Fibroblast of lung (primary cell): Measurements from ENCODE around the gene CAPN2. TPM values are rescaled to one million over a fixed set of nuclear protein-coding genes. Genes with fewer than 3 reads are reported as not detected.
A peak's percentile ranks its signal among the peaks of the same experiment; 100 is the strongest.

Experiments used
- DNase-seq, 2 donors: peaks; one replicate each; pipeline versions ENCODE4 v3.0.0 to v3.0.0-alpha.2; 2010; ENCODE audit warnings: low read depth in 2 of 2
- H2AFZ ChIP-seq: 2 replicates; pipeline ENCODE4 v1.5.1; 2012; ENCODE audit warnings: low read length, control low read depth, inconsistent platforms
- H3K27ac ChIP-seq: 2 replicates; pipeline ENCODE4 v1.5.1; 2011; ENCODE audit warnings: low read length, control low read depth; ENCODE audit not compliant: insufficient read depth
- H3K27me3 ChIP-seq: 2 replicates; pipeline ENCODE4 v1.5.1; 2011; ENCODE audit warnings: mild to moderate bottlenecking, low read length; ENCODE audit not compliant: control insufficient read depth, insufficient read depth
- H3K36me3 ChIP-seq: 2 replicates; pipeline ENCODE4 v1.5.1; 2011; ENCODE audit warnings: low read length; ENCODE audit not compliant: control insufficient read depth, insufficient read depth
- H3K4me1 ChIP-seq: 2 replicates; pipeline ENCODE4 v1.5.1; 2011; ENCODE audit warnings: low read length; ENCODE audit not compliant: control insufficient read depth, insufficient read depth; ENCODE audit errors: extremely low read depth
- H3K4me2 ChIP-seq: 2 replicates; pipeline ENCODE4 v1.5.1; 2011; ENCODE audit warnings: low read length, control low read depth; ENCODE audit not compliant: insufficient read depth; ENCODE audit errors: extremely low read depth
- H3K4me3 ChIP-seq, 4 experiments: fragments of 200-600 bp in 1 of 4; sonication (generic) in 1 of 4; replicated peaks in 1 of 4; 2 replicates each; pipeline ENCODE4 v1.5.1; 2011 to 2016; ENCODE audit warnings: low read length in 4 of 4, low read depth in 3 of 4, mild to moderate bottlenecking in 3 of 4, control low read depth in 2 of 4, inconsistent platforms in 1 of 4, mixed read lengths in 1 of 4; ENCODE audit not compliant: insufficient read depth in 1 of 4; ENCODE audit errors: control extremely low read depth in 1 of 4
- H3K79me2 ChIP-seq: 2 replicates; pipeline ENCODE4 v1.5.1; 2012; ENCODE audit warnings: mild to moderate bottlenecking, low read length, inconsistent platforms; ENCODE audit not compliant: control insufficient read depth, insufficient read depth
- H3K9ac ChIP-seq: 2 replicates; pipeline ENCODE4 v1.5.1; 2011; ENCODE audit warnings: mild to moderate bottlenecking, low read length, control low read depth; ENCODE audit not compliant: insufficient read depth
- H3K9me3 ChIP-seq: 2 replicates; pipeline ENCODE4 v1.5.1; 2012; ENCODE audit warnings: low read depth, low read length; ENCODE audit not compliant: control insufficient read depth, insufficient read depth
- H4K20me1 ChIP-seq: 2 replicates; pipeline ENCODE4 v1.5.1; 2011; ENCODE audit warnings: low read length; ENCODE audit not compliant: control insufficient read depth, insufficient read depth; ENCODE audit errors: extremely low read depth
- CTCF ChIP-seq, 2 donors: IDR thresholded peaks in 1 of 2; conservative IDR thresholded peaks in 1 of 2; 1 replicate in 1 of 2; 2 replicates in 1 of 2; pipeline ENCODE4 v1.5.1; 2011 to 2012; ENCODE audit warnings: low read length in 2 of 2, control low read depth in 1 of 2, inconsistent platforms in 1 of 2, low read depth in 1 of 2, mild to moderate bottlenecking in 1 of 2
- EZH2 ChIP-seq: IDR thresholded peaks from 2 replicates; pipeline ENCODE4 v1.5.1; 2012; ENCODE audit warnings: low read length, control low read depth, mild to moderate bottlenecking; ENCODE audit errors: missing control alignments
- polyA plus RNA-seq, 2 donors: library from polyadenylated mRNA; depleted of rRNA in 1 of 2; stranded (reverse) in 1 of 2; unstranded in 1 of 2; fragments of >200 nt; gene quantifications; 2 replicates each; pipeline ENCODE4 v1.2.1, GENCODE V29; 2011 to 2012; ENCODE audit warnings: missing spikeins in 1 of 2
- total RNA-seq: library from RNA; depleted of rRNA; stranded (reverse); fragments of >200 nt; gene quantifications from 2 replicates; pipeline ENCODE4 v1.2.1, GENCODE V29; 2014

CAPN2 gene
- total and polyA plus RNA-seq, 2 donors (not counting 1 experiment from before 2014, with no cell fraction given) = 387 to 488 TPM

GRCh38 chr1:223715604-223716172 is 3.3 kb downstream of the CAPN2 start:
- Histone ChIP-seq H3K4me1 (peaks cover 35% of the 10 kb centered on the region), H2AFZ (no peak overlapping the region), H3K27ac (peak overlapping the region; percentile 46), H3K9ac (no peak overlapping the region), H3K36me3 (peaks cover 15% of the 10 kb centered on the region), H3K4me2 (peak overlapping the region; percentile 100), H3K9me3 (no peaks in the 10 kb centered on the region), H3K79me2 (peaks cover 73% of the 10 kb centered on the region), H4K20me1 (no peaks in the 10 kb centered on the region), H3K4me3 (peak overlapping the region; percentile 86 to 96 (median 94)), H3K27me3 (no peaks in the 10 kb centered on the region)
- no peak for DNase-seq
- no peak for TF ChIP-seq EZH2
- TF ChIP-seq CTCF (conservative IDR thresholded peaks at IDR 0.05 in 1 of 2, IDR thresholded peaks at IDR 0.05 in 1 of 2; ENCODE audit: low read depth in 1 of 2, low read length in 2 of 2) = no peak

GRCh38 chr1:223716302-223716862 is 4.0 kb downstream of the CAPN2 start:
- peak in 1 of 2 donors; percentile 55 for DNase-seq
- no peaks in the 10 kb centered on the region for H3K27me3 ChIP-seq
- no peak overlapping the region for H2AFZ ChIP-seq
- no peaks in the 10 kb centered on the region for H3K9me3 ChIP-seq
- peaks cover 36% of the 10 kb centered on the region for H3K4me1 ChIP-seq
- no peak for TF ChIP-seq EZH2
- TF ChIP-seq CTCF (conservative IDR thresholded peaks at IDR 0.05 in 1 of 2, IDR thresholded peaks at IDR 0.05 in 1 of 2; ENCODE audit: low read depth in 1 of 2, low read length in 2 of 2) = no peak
- peak overlapping the region; percentile 21 for H3K4me2 ChIP-seq
- H3K4me3 ChIP-seq = peak overlapping the region in 2 of 4 experiments; percentile 86 to 96
- peaks cover 75% of the 10 kb centered on the region for H3K79me2 ChIP-seq
- H4K20me1 ChIP-seq = no peaks in the 10 kb centered on the region
- peak overlapping the region; percentile 40 for H3K27ac ChIP-seq
- no peak overlapping the region for H3K9ac ChIP-seq
- peaks cover 15% of the 10 kb centered on the region for H3K36me3 ChIP-seq

DNA sequence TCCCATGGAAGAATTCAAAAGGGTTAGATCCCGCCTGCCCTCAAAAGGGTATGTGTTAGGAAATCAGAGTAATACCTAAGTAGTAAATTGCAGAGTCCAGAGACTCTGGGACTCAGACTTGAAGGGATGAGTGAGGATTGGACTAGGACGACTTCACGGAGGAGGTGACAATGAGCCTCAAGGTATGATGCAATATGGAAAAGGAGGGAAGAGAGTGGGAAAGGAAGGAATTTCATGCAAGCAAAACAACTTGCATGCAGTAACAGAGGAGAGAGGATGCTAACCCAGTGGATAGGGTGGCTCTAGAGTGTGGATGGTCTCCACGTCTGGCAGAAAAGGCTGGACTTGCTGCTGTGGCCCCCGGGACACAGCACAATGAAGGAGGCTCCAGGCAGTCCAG is 4.8 kb downstream of the CAPN2 start:
- H3K79me2 ChIP-seq = peaks cover 82% of the 10 kb centered on the region
- no peak overlapping the region for H3K9ac ChIP-seq
- no peak overlapping the region for H2AFZ ChIP-seq
- H3K27me3 ChIP-seq = no peaks in the 10 kb centered on the region
- peak overlapping the region; percentile 9 for H3K27ac ChIP-seq
- H3K4me1 ChIP-seq = peaks cover 38% of the 10 kb centered on the region
- no peaks in the 10 kb centered on the region for H3K9me3 ChIP-seq
- DNase-seq = no peak
- no peak overlapping the region for H3K4me3 ChIP-seq
- no peaks in the 10 kb centered on the region for H4K20me1 ChIP-seq
- H3K36me3 ChIP-seq = peaks cover 17% of the 10 kb centered on the region
- H3K4me2 ChIP-seq = peak overlapping the region; percentile 21
- no peak for TF ChIP-seq EZH2
- TF ChIP-seq CTCF (conservative IDR thresholded peaks at IDR 0.05 in 1 of 2, IDR thresholded peaks at IDR 0.05 in 1 of 2; ENCODE audit: low read depth in 1 of 2, low read length in 2 of 2) = no peak
